HG03175 (cell line): ENCODE results near the gene YIF1B.
"Not testable (repeated sequence)": the region's sequence is repeated elsewhere in the genome, so short reads cannot be mapped to it uniquely, and the experiment has no call there.

Source experiments
- ATAC-seq: cut with Tn5 transposase; IDR thresholded peaks from one replicate; pipeline ENCODE4 v1.9.1; 2021; ENCODE audit warnings: mild to moderate bottlenecking, moderate library complexity; ENCODE audit not compliant: unreplicated experiment

The YIF1B gene

GRCh38 chr19:38277969-38278680 lies 37.6 kb downstream of the YIF1B start:
- no peak for ATAC-seq

GRCh38 chr19:38277549-38277948 lies 38.2 kb downstream of the YIF1B start:
- ATAC-seq = no peak

- no peak for ATAC-seq
Observed at GRCh38 chr19:38276942-38277517, 38.7 kb downstream of the YIF1B start.

GRCh38 chr19:38274739-38275138 lies 41.0 kb downstream of the YIF1B start:
- no peak for ATAC-seq

GRCh38 chr19:38273499-38273898 lies 42.2 kb downstream of the YIF1B start:
- no peak for ATAC-seq

- no peak for ATAC-seq
Observed at GRCh38 chr19:38270587-38271167, 45.1 kb downstream of the YIF1B start.

GRCh38 chr19:38268539-38268938 lies 47.2 kb downstream of the YIF1B start:
- no peak for ATAC-seq

- no peak for ATAC-seq
Observed at GRCh38 chr19:38267761-38268483, 47.8 kb downstream of the YIF1B start.

- ATAC-seq = no peak
Observed at GRCh38 chr19:38266981-38267597, 48.7 kb downstream of the YIF1B start.

GRCh38 chr19:38265921-38266429 lies 49.8 kb downstream of the YIF1B start:
- ATAC-seq = no peak

- ATAC-seq = no peak
Observed at GRCh38 chr19:38265213-38265861, 50.4 kb downstream of the YIF1B start.

GRCh38 chr19:38264486-38265212 lies 51.1 kb downstream of the YIF1B start, which contains the start of gene SPINT2:
TSS of gene SPINT2 (plus strand) at chr19:38264573. CDS start at chr19:38264893, 320 bp downstream.
- ATAC-seq = peak; percentile 18

- ATAC-seq = peak; percentile 52
Observed at GRCh38 chr19:38263689-38264485, 51.9 kb downstream of the YIF1B start.

- ATAC-seq = no peak
Observed at GRCh38 chr19:38262585-38263268, 53.0 kb downstream of the YIF1B start.

- not testable (repeated sequence) for ATAC-seq
Observed at GRCh38 chr19:38261942-38262341, 53.8 kb downstream of the YIF1B start.

GRCh38 chr19:38255383-38256014 lies 60.2 kb downstream of the YIF1B start:
- no peak for ATAC-seq

- ATAC-seq = no peak
Observed at GRCh38 chr19:38253788-38254187, 62.0 kb downstream of the YIF1B start.
